K562 (cell line): ENCODE measurements around the gene TM9SF3. TPM values are rescaled to one million over a fixed set of nuclear protein-coding genes. Genes with fewer than 3 reads are reported as not detected.
A peak's percentile ranks its signal among the peaks of the same experiment; 100 is the strongest.

ENCODE experiments used
- ATAC-seq: fragments of 200-7000 bp; cut with Tn5 transposase; 3 replicates; pipeline ENCODE4 v1.9.1; 2020; ENCODE audit warnings: moderate library complexity
- BruUV-seq: library from RNA; stranded (reverse); fragments of 400-500 nt; replicated peaks from 2 replicates; lab custom pipeline; 2021; lab: Mats Ljungman, UMichigan
- CTCF ChIA-PET: fragments of 300-600 bp; formaldehyde crosslinking; extraction: SDS; loops from one replicate; lab custom pipeline; 2021; ENCODE audit warnings: low intra/inter-chr PET ratio; lab: Yijun Ruan, JAX
- POLR2A ChIA-PET: fragments of 300-600, 350-650 bp; sonication (Branson Sonifier 250); formaldehyde crosslinking; extraction: SDS; loops from one replicate; lab custom pipeline; 2021; ENCODE audit warnings: antibody characterized with exemption, inconsistent platforms; lab: Yijun Ruan, JAX
- DNase-seq, 4 experiments: peaks; one replicate each; pipeline versions ENCODE4 v3.0.0 to v3.0.0-alpha.2; 2011 to 2018; ENCODE audit warnings: low spot score in 3 of 4, mixed read lengths in 3 of 4; ENCODE audit errors: extremely low read depth in 1 of 4
- FAIRE-seq: peaks from 2 replicates; lab custom pipeline; 2011; peaks lifted over from hg19 to GRCh38; lab: Jason Lieb, UNC
- H2AFZ ChIP-seq: 2 replicates; pipeline ENCODE4 v1.6.0; 2011; ENCODE audit warnings: low read depth, low read length, control low read depth, inconsistent platforms
- H3K27ac ChIP-seq: fragments of 200-600 bp; 3 replicates; pipeline ENCODE4 v1.8.0; 2011; ENCODE audit warnings: low read depth, mild to moderate bottlenecking, control low read depth, inconsistent platforms, low read length, moderate library complexity, mixed read lengths; ENCODE audit errors: extremely low read depth
- H3K27me3 ChIP-seq, 2 experiments: fragments of 300-600 bp in 1 of 2; 2 replicates in 1 of 2; 3 replicates in 1 of 2; pipeline versions ENCODE4 v1.6.0 to v1.8.0; 2011; ENCODE audit warnings: inconsistent platforms in 2 of 2, low read length in 2 of 2, mild to moderate bottlenecking in 1 of 2, mixed read lengths in 1 of 2, moderate library complexity in 1 of 2; ENCODE audit not compliant: control insufficient read depth in 2 of 2, insufficient read depth in 2 of 2
- H3K36me3 ChIP-seq: fragments of 300-600 bp; 3 replicates; pipeline ENCODE4 v1.8.0; 2011; ENCODE audit warnings: mild to moderate bottlenecking, low read length, inconsistent platforms; ENCODE audit not compliant: control insufficient read depth, insufficient read depth
- H3K4me1 ChIP-seq, 2 experiments: fragments of 200-600 bp in 1 of 2; replicated peaks in 1 of 2; 2 replicates in 1 of 2; 3 replicates in 1 of 2; pipeline versions ENCODE4 v1.5.1 to v1.8.0; 2011; ENCODE audit warnings: inconsistent platforms in 2 of 2, low read length in 2 of 2, mild to moderate bottlenecking in 1 of 2, mixed read lengths in 1 of 2, moderate library complexity in 1 of 2; ENCODE audit not compliant: control insufficient read depth in 2 of 2, insufficient read depth in 2 of 2
- H3K4me2 ChIP-seq: 2 replicates; pipeline ENCODE4 v1.6.1; 2011; ENCODE audit warnings: low read length, control low read depth, inconsistent platforms, mixed read lengths; ENCODE audit not compliant: insufficient read depth
- H3K4me3 ChIP-seq: fragments of 200-600 bp; sonication (generic), shearing (Covaris generic); 2 replicates; pipeline ENCODE4 v1.5.1; 2016; ENCODE audit warnings: control low read depth, inconsistent platforms
- H3K79me2 ChIP-seq: fragments of 200-600 bp; 3 replicates; pipeline ENCODE4 v1.8.0; 2011; ENCODE audit warnings: low read length, inconsistent platforms; ENCODE audit not compliant: control insufficient read depth, insufficient read depth
- H3K9ac ChIP-seq, 2 experiments: 2 replicates each; pipeline versions ENCODE4 v1.6.0 to v1.6.1; 2011; ENCODE audit warnings: low read depth in 2 of 2, low read length in 2 of 2, control low read depth in 1 of 2, inconsistent platforms in 1 of 2, mild to moderate bottlenecking in 1 of 2, mixed read lengths in 1 of 2; ENCODE audit not compliant: insufficient read depth in 1 of 2
- H3K9me1 ChIP-seq: one replicate; pipeline ENCODE4 v1.6.0; 2011; ENCODE audit warnings: inconsistent platforms, mild to moderate bottlenecking, low read length, moderate library complexity; ENCODE audit not compliant: control insufficient read depth, insufficient read depth
- H3K9me3 ChIP-seq: replicated peaks from 2 replicates; pipeline ENCODE4 v1.5.1; 2011; ENCODE audit warnings: low read depth, low read length, inconsistent platforms; ENCODE audit not compliant: control insufficient read depth, insufficient read depth
- H4K20me1 ChIP-seq: replicated peaks from 2 replicates; pipeline ENCODE4 v1.6.1; 2011; ENCODE audit warnings: low read length, inconsistent platforms, mixed read lengths; ENCODE audit not compliant: control insufficient read depth, insufficient read depth
- ZNF311 ChIP-seq: fragments of 250-450 bp; sonication (Bioruptor Pico); IDR thresholded peaks from 2 replicates; pipeline ENCODE4 v1.4.0; 2020; ENCODE audit warnings: mild to moderate bottlenecking, moderate library complexity
- WGBS: fragments of 100-300 bp; shearing (Covaris generic); methylation state at CpG from one replicate; pipeline ENCODE4 v1.1.6; 2016; ENCODE audit warnings: low coverage, mixed read lengths; ENCODE audit not compliant: insufficient coverage; ENCODE audit errors: missing lambda C conversion rate; 5-methylcytosine and 5-hydroxymethylcytosine counted together
- in situ Hi-C: fragments of 300-500 bp; cut with MboI; formaldehyde crosslinking; loops from 4 replicates; pipeline ENCODE4 v1.15.0; 2018; ENCODE audit warnings: inconsistent platforms, mixed read lengths
- intact Hi-C: fragments of 100-400 bp; cut with micrococcal nuclease; formaldehyde crosslinking; loops from 2 replicates; pipeline ENCODE4 v1.14.2; 2022
- polyA plus RNA-seq, 8 experiments: library from polyadenylated mRNA; depleted of rRNA in 4 of 8; stranded (reverse) in 5 of 8; unstranded in 3 of 8; fragments of >200 nt; fragmentation: Nextera tagmentation in 2 of 8; fragmentation: Illumina TruSeq in 1 of 8; extraction: Ambion mirVana in 2 of 8; extraction: Trizol in 1 of 8; gene quantifications; 2 replicates each; pipeline versions ENCODE4 v1.2.1 to v1.2.3, GENCODE V29; 2011 to 2014; ENCODE audit warnings: inconsistent platforms in 1 of 8, missing spikeins in 1 of 8
- total RNA-seq, 7 experiments: library from RNA; depleted of rRNA in 6 of 7; stranded (reverse); fragments of >200 nt in 6 of 7; fragmentation: Illumina TruSeq in 2 of 7; extraction: Trizol in 2 of 7; gene quantifications; 2 replicates each; pipeline versions ENCODE4 v1.2.1 to v1.2.3, GENCODE V29; 2011 to 2021; ENCODE audit warnings: low replicate concordance in 1 of 7
- TF ChIP-seq, protein P1 (sequence below), 2 experiments: fragments of 450-650 bp in 1 of 2; sonication (generic) in 1 of 2; formaldehyde crosslinking in 1 of 2; IDR thresholded peaks; 2 replicates each; pipeline versions ENCODE4 v1.7.1 to v1.9.0; 2016 to 2022; ENCODE audit warnings: inconsistent platforms in 1 of 2, mild to moderate bottlenecking in 1 of 2, missing genetic modification reagents in 1 of 2

TM9SF3 gene
- total and polyA plus RNA-seq, 9 of the 15 experiments (the other 6 are each of a cell fraction or from before 2014, with no cell fraction given): 16.1 to 63.1 (median 34.9) TPM

- no peak overlapping the region for H3K4me2 ChIP-seq
- peak overlapping the region; percentile 95 for H2AFZ ChIP-seq
- no peak for FAIRE-seq
- no peaks in the 10 kb centered on the region for H3K79me2 ChIP-seq
- POLR2A ChIA-PET: no interaction called here
- TF ChIP-seq, protein P1, sequence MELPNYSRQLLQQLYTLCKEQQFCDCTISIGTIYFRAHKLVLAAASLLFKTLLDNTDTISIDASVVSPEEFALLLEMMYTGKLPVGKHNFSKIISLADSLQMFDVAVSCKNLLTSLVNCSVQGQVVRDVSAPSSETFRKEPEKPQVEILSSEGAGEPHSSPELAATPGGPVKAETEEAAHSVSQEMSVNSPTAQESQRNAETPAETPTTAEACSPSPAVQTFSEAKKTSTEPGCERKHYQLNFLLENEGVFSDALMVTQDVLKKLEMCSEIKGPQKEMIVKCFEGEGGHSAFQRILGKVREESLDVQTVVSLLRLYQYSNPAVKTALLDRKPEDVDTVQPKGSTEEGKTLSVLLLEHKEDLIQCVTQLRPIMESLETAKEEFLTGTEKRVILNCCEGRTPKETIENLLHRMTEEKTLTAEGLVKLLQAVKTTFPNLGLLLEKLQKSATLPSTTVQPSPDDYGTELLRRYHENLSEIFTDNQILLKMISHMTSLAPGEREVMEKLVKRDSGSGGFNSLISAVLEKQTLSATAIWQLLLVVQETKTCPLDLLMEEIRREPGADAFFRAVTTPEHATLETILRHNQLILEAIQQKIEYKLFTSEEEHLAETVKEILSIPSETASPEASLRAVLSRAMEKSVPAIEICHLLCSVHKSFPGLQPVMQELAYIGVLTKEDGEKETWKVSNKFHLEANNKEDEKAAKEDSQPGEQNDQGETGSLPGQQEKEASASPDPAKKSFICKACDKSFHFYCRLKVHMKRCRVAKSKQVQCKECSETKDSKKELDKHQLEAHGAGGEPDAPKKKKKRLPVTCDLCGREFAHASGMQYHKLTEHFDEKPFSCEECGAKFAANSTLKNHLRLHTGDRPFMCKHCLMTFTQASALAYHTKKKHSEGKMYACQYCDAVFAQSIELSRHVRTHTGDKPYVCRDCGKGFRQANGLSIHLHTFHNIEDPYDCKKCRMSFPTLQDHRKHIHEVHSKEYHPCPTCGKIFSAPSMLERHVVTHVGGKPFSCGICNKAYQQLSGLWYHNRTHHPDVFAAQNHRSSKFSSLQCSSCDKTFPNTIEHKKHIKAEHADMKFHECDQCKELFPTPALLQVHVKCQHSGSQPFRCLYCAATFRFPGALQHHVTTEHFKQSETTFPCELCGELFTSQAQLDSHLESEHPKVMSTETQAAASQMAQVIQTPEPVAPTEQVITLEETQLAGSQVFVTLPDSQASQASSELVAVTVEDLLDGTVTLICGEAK (IDR thresholded peaks at IDR 0.05): peak; percentile 96
- TF ChIP-seq, protein P1 (CRISPR knock-in tag; IDR thresholded peaks at IDR 0.05): peak; percentile 91
- no peak for TF ChIP-seq ZNF311 (CRISPR knock-in tag)
- 19% methylated on average over 1 of the region's 1 CpG for WGBS
- H3K27me3 ChIP-seq: no peaks in the 10 kb centered on the region
- H4K20me1 ChIP-seq: no peaks in the 10 kb centered on the region
- no peak overlapping the region for H3K27ac ChIP-seq
- BruUV-seq: no TSS peak
- DNase-seq: no peak
- no peak overlapping the region for H3K9ac ChIP-seq
- H3K4me3 ChIP-seq: no peak overlapping the region
- no peaks in the 10 kb centered on the region for H3K9me1 ChIP-seq
- no peaks in the 10 kb centered on the region for H3K36me3 ChIP-seq
- CTCF ChIA-PET: no interaction called here
- in situ Hi-C loops: no loop called here
- H3K4me1 ChIP-seq: peaks cover 0 to 24% of the 10 kb centered on the region in 2 experiments; a peak in 3 of 5 replicates
- intact Hi-C loops: no loop called here
- ATAC-seq: no peak
- no peaks in the 10 kb centered on the region for H3K9me3 ChIP-seq
Measured at GRCh38 chr10:96627292-96627691, 40.5 kb upstream of the TM9SF3 start.
